PFSK-1 (cell line): Measurements from ENCODE around the gene CTSF.

ENCODE experiments used
- FOXP2 ChIP-seq: optimal IDR thresholded peaks from 2 replicates; pipeline ENCODE3; 2011; ENCODE audit warnings: borderline replicate concordance, control low read depth, inconsistent platforms; ENCODE audit not compliant: insufficient read depth; ENCODE audit errors: extremely low read length, extremely low read depth
- POLR2AphosphoS5 ChIP-seq: IDR thresholded peaks from 2 replicates; pipeline ENCODE4 v1.6.1; 2012; ENCODE audit warnings: low read depth, mild to moderate bottlenecking, control low read depth, low read length, moderate library complexity
- REST ChIP-seq, 2 experiments: IDR thresholded peaks; 2 replicates each; pipeline versions ENCODE4 v1.6.1 to v1.8.0; 2011 to 2012; ENCODE audit warnings: low read depth in 2 of 2, low read length in 2 of 2, control low read depth in 1 of 2, inconsistent platforms in 1 of 2, mild to moderate bottlenecking in 1 of 2, moderate library complexity in 1 of 2; ENCODE audit not compliant: insufficient read depth in 1 of 2
- SIN3A ChIP-seq: IDR thresholded peaks from 2 replicates; pipeline ENCODE4 v1.6.1; 2012; ENCODE audit warnings: mild to moderate bottlenecking, low read length, moderate library complexity, borderline replicate concordance; ENCODE audit not compliant: insufficient read depth
- TAF1 ChIP-seq: IDR thresholded peaks from 2 replicates; pipeline ENCODE4 v1.6.1; 2012; ENCODE audit warnings: low read length, control low read depth, borderline replicate concordance; ENCODE audit not compliant: insufficient read depth

Gene CTSF

GRCh38 chr11:66586136-66586535 is 17.7 kb upstream of the CTSF start:
- no peak for TF ChIP-seq SIN3A
- no peak for TF ChIP-seq REST (IDR thresholded peaks at IDR 0.05; ENCODE audit: insufficient read depth in 1 of 2, low read depth in 2 of 2, low read length in 2 of 2)
- no peak for TF ChIP-seq POLR2AphosphoS5
- TF ChIP-seq FOXP2 = no peak

- no peak for TF ChIP-seq REST (IDR thresholded peaks at IDR 0.05; ENCODE audit: insufficient read depth in 1 of 2, low read depth in 2 of 2, low read length in 2 of 2)
- TF ChIP-seq POLR2AphosphoS5 = no peak
- no peak for TF ChIP-seq TAF1
- TF ChIP-seq SIN3A = no peak
- TF ChIP-seq FOXP2 = no peak
Measured at GRCh38 chr11:66581261-66581660, 12.9 kb upstream of the CTSF start.

GRCh38 chr11:66580803-66581202 is 12.4 kb upstream of the CTSF start:
- no peak for TF ChIP-seq FOXP2
- no peak for TF ChIP-seq REST (IDR thresholded peaks at IDR 0.05; ENCODE audit: insufficient read depth in 1 of 2, low read depth in 2 of 2, low read length in 2 of 2)
- no peak for TF ChIP-seq TAF1
- no peak for TF ChIP-seq SIN3A
- TF ChIP-seq POLR2AphosphoS5 = no peak

GRCh38 chr11:66579017-66579606 is 10.7 kb upstream of the CTSF start:
- TF ChIP-seq FOXP2 (peak; percentile 53), SIN3A (no peak)

- TF ChIP-seq REST (IDR thresholded peaks at IDR 0.05; ENCODE audit: insufficient read depth in 1 of 2, low read depth in 2 of 2, low read length in 2 of 2) = no peak
- TF ChIP-seq TAF1 = no peak
Measured at GRCh38 chr11:66570850-66571180, 2.4 kb upstream of the CTSF start.
